Loucy (cell line): Measurements from ENCODE around the gene SGK1.

Source experiments
- CTCF ChIP-seq: fragments of 200-600 bp; sonication (generic); conservative IDR thresholded peaks from 2 replicates; pipeline ENCODE4 v1.5.1; 2014; ENCODE audit warnings: mild to moderate bottlenecking, antibody characterized with exemption, low read length
- EZH2phosphoT487 ChIP-seq: fragments of 200-600 bp; IDR thresholded peaks from 2 replicates; pipeline ENCODE4 v1.6.1; 2018; ENCODE audit warnings: antibody characterized with exemption, mild to moderate bottlenecking, moderate library complexity, borderline replicate concordance

- TF ChIP-seq CTCF (no peak), EZH2phosphoT487 (no peak)
Measured at GRCh38 chr6:134363323-134364039, 45.6 kb upstream of the SGK1 start.
